GM12878 (cell line): ENCODE data around the gene CSK. TPM values are rescaled to one million over a fixed set of nuclear protein-coding genes. Genes with fewer than 3 reads are reported as not detected.
A peak's percentile ranks its signal among the peaks of the same experiment; 100 is the strongest.

Source experiments
- BACH1 ChIP-seq: fragments of 450-650 bp; IDR thresholded peaks from 2 replicates; pipeline ENCODE4 v1.6.1; 2017; ENCODE audit warnings: mild to moderate bottlenecking, borderline replicate concordance
- BCL3 ChIP-seq: IDR thresholded peaks from 2 replicates; pipeline ENCODE4 v1.6.1; 2011; ENCODE audit warnings: borderline replicate concordance, low read depth, mild to moderate bottlenecking, moderate library complexity, low read length; ENCODE audit not compliant: insufficient read depth, poor library complexity, severe bottlenecking
- CBFB ChIP-seq: IDR thresholded peaks from 2 replicates; pipeline ENCODE4 v1.6.1; 2016; ENCODE audit warnings: antibody characterized with exemption, low read depth
- CBX3 ChIP-seq: fragments of 200-600 bp; sonication (generic); IDR thresholded peaks from 2 replicates; pipeline ENCODE4 v1.6.1; 2016; ENCODE audit warnings: low read depth, borderline replicate concordance
- FOS ChIP-seq: IDR thresholded peaks from 3 replicates; pipeline ENCODE4 v1.6.1; 2011; ENCODE audit warnings: borderline replicate concordance; ENCODE audit not compliant: insufficient read length; ENCODE audit errors: extremely low read depth
- IKZF1 ChIP-seq: fragments of 450-650 bp; conservative IDR thresholded peaks from 2 replicates; pipeline ENCODE4 v1.6.1; 2017; ENCODE audit warnings: antibody characterized with exemption, mild to moderate bottlenecking
- JUND ChIP-seq: IDR thresholded peaks from 2 replicates; pipeline ENCODE4 v1.6.1; 2012; ENCODE audit warnings: low read depth, mild to moderate bottlenecking, low read length, improper control_type of control experiment, moderate library complexity
- NFIC ChIP-seq: IDR thresholded peaks from 2 replicates; pipeline ENCODE4 v1.6.1; 2012; ENCODE audit warnings: low read depth, mild to moderate bottlenecking, inconsistent platforms, low read length, moderate library complexity
- PKNOX1 ChIP-seq: fragments of 450-650 bp; IDR thresholded peaks from 2 replicates; pipeline ENCODE4 v1.6.1; 2016; ENCODE audit warnings: mild to moderate bottlenecking
- RBBP5 ChIP-seq: fragments of 200-600 bp; sonication (generic); conservative IDR thresholded peaks from 2 replicates; pipeline ENCODE4 v1.6.1; 2016
- SUPT20H ChIP-seq: IDR thresholded peaks from 2 replicates; pipeline ENCODE4 v1.6.1; 2011; ENCODE audit warnings: low read depth, mild to moderate bottlenecking, low read length, moderate library complexity, borderline replicate concordance; ENCODE audit not compliant: control insufficient read depth
- TCF7 ChIP-seq: IDR thresholded peaks from 2 replicates; pipeline ENCODE4 v1.6.1; 2014; ENCODE audit warnings: antibody characterized with exemption, borderline replicate concordance
- ZNF207 ChIP-seq: fragments of 450-650 bp; IDR thresholded peaks from 2 replicates; pipeline ENCODE4 v1.6.1; 2014; ENCODE audit warnings: antibody characterized with exemption, mild to moderate bottlenecking, borderline replicate concordance
- ZNF24 ChIP-seq: fragments of 450-650 bp; IDR thresholded peaks from 2 replicates; pipeline ENCODE4 v1.6.1; 2017; ENCODE audit warnings: antibody characterized with exemption, mild to moderate bottlenecking
- polyA plus RNA-seq, 11 experiments: library from polyadenylated mRNA; depleted of rRNA in 4 of 11; unstranded in 6 of 11; stranded (reverse) in 5 of 11; fragments of >200 nt; fragmentation: Nextera tagmentation in 4 of 11; fragmentation: Illumina TruSeq in 1 of 11; extraction: Ambion mirVana in 4 of 11; extraction: Trizol in 1 of 11; gene quantifications; 1 replicate in 1 of 11; 2 replicates in 10 of 11; pipeline versions ENCODE4 v1.2.1 to v1.2.3, GENCODE V29; 2011 to 2016; ENCODE audit warnings: inconsistent platforms in 2 of 11, missing spikeins in 2 of 11, low read depth in 1 of 11
- total RNA-seq, 4 experiments: library from RNA; depleted of rRNA in 3 of 4; stranded (reverse); fragments of >200 nt in 3 of 4; fragmentation: Illumina TruSeq in 1 of 4; extraction: Trizol in 1 of 4; gene quantifications; 2 replicates each; pipeline versions ENCODE4 v1.2.1 to v1.2.3, GENCODE V29; 2013 to 2021
- TF ChIP-seq, protein P1 (sequence below): IDR thresholded peaks from 2 replicates; pipeline ENCODE4 v1.6.1; 2012; ENCODE audit warnings: mild to moderate bottlenecking, low read depth, low read length
- TF ChIP-seq, protein P2 (sequence below): fragments of 450-650 bp; IDR thresholded peaks from 2 replicates; pipeline ENCODE4 v1.6.1; 2018; ENCODE audit warnings: borderline replicate concordance, mild to moderate bottlenecking; ENCODE audit not compliant: partially characterized antibody

Gene CSK
- total and polyA plus RNA-seq, 10 of the 15 experiments (the other 5 are each of a cell fraction or from before 2014, with no cell fraction given): 3.4 to 327 (median 75.8) TPM

DNA sequence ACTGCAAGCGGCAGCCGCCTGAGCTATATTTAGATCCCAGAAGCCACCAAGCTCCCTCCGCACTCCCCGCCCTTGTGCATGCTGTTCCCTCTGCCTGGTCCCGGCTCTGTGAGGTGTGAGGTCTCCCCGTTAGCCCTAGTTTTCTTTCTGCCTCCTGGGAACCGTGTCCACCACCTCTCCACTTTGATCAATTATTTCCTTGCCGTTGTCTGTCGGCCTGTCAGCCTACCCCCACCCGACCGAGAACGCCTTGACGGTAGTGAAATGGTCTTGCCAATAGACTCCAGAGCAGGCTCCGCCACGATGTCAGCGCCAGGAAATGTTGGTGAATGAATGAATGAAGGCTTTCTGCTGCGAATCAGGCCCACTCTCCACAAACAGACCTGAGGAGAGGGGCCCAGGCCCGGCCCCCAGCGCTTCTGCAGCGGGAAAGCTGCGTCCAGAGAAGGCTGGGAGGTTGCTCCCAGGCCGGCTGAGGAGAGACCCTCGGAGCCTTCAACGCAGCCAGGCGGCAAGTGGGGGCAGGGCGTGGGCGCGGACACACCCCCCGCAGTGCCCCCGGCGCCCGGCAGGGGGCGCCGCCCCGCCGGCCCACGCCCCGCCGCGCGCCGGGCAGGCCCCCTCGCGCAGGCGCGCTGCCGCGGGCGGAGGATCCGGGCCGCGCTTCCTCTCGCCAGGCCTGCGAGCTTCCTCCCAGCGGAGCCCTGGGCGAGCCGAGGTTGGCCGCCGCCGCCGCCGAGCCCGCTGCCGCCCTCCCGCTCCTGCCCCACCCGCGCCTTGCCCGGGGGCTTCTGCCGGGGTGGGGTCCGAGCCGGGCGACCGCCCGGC lies at the start of gene CSK (continued):
- TF ChIP-seq, protein P1, sequence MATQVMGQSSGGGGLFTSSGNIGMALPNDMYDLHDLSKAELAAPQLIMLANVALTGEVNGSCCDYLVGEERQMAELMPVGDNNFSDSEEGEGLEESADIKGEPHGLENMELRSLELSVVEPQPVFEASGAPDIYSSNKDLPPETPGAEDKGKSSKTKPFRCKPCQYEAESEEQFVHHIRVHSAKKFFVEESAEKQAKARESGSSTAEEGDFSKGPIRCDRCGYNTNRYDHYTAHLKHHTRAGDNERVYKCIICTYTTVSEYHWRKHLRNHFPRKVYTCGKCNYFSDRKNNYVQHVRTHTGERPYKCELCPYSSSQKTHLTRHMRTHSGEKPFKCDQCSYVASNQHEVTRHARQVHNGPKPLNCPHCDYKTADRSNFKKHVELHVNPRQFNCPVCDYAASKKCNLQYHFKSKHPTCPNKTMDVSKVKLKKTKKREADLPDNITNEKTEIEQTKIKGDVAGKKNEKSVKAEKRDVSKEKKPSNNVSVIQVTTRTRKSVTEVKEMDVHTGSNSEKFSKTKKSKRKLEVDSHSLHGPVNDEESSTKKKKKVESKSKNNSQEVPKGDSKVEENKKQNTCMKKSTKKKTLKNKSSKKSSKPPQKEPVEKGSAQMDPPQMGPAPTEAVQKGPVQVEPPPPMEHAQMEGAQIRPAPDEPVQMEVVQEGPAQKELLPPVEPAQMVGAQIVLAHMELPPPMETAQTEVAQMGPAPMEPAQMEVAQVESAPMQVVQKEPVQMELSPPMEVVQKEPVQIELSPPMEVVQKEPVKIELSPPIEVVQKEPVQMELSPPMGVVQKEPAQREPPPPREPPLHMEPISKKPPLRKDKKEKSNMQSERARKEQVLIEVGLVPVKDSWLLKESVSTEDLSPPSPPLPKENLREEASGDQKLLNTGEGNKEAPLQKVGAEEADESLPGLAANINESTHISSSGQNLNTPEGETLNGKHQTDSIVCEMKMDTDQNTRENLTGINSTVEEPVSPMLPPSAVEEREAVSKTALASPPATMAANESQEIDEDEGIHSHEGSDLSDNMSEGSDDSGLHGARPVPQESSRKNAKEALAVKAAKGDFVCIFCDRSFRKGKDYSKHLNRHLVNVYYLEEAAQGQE: no peak
- TF ChIP-seq TCF7: no peak
- TF ChIP-seq ZNF207: peak; percentile 52; the same call in 1 of the 2 replicates
- TF ChIP-seq, protein P2, sequence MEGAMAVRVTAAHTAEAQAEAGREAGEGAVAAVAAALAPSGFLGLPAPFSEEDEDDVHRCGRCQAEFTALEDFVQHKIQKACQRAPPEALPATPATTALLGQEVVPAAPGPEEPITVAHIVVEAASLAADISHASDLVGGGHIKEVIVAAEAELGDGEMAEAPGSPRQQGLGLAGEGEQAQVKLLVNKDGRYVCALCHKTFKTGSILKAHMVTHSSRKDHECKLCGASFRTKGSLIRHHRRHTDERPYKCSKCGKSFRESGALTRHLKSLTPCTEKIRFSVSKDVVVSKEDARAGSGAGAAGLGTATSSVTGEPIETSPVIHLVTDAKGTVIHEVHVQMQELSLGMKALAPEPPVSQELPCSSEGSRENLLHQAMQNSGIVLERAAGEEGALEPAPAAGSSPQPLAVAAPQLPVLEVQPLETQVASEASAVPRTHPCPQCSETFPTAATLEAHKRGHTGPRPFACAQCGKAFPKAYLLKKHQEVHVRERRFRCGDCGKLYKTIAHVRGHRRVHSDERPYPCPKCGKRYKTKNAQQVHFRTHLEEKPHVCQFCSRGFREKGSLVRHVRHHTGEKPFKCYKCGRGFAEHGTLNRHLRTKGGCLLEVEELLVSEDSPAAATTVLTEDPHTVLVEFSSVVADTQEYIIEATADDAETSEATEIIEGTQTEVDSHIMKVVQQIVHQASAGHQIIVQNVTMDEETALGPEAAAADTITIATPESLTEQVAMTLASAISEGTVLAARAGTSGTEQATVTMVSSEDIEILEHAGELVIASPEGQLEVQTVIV: no peak
- TF ChIP-seq PKNOX1: no peak
- TF ChIP-seq BCL3: no peak
- TF ChIP-seq ZNF24: peak; percentile 99
- TF ChIP-seq BACH1: peak; percentile 68; the same call in 1 of the 2 replicates
- no peak for TF ChIP-seq NFIC
- no peak for TF ChIP-seq FOS
- no peak for TF ChIP-seq CBFB
- peak; percentile 76 for TF ChIP-seq IKZF1
- TF ChIP-seq CBX3: no peak
- no peak for TF ChIP-seq JUND
- TF ChIP-seq RBBP5: no peak
- TF ChIP-seq SUPT20H: no peak
